Endothelial cell (in vitro differentiated cells): Measurements from ENCODE around the gene MACC1. TPM values are rescaled to one million over a fixed set of nuclear protein-coding genes. Genes with fewer than 3 reads are reported as not detected.

Experiments used
- DNase-seq: peaks from one replicate; pipeline ENCODE4 v3.0.0; 2021; ENCODE audit warnings: low spot score
- H3K27ac Mint-ChIP-seq: one replicate; pipeline ENCODE4 v1.8.0; 2021; ENCODE audit warnings: mixed read lengths, inconsistent platforms; ENCODE audit not compliant: unreplicated experiment
- H3K27me3 Mint-ChIP-seq: one replicate; pipeline ENCODE4 v1.8.0; 2021; ENCODE audit warnings: mild to moderate bottlenecking, moderate library complexity, mixed read lengths, inconsistent platforms; ENCODE audit not compliant: unreplicated experiment
- H3K36me3 Mint-ChIP-seq: one replicate; pipeline ENCODE4 v1.8.0; 2021; ENCODE audit warnings: mild to moderate bottlenecking, low read depth, mixed read lengths, inconsistent platforms; ENCODE audit not compliant: unreplicated experiment
- H3K4me1 Mint-ChIP-seq: one replicate; pipeline ENCODE4 v1.8.0; 2021; ENCODE audit warnings: mild to moderate bottlenecking, mixed read lengths, inconsistent platforms; ENCODE audit not compliant: unreplicated experiment
- H3K4me3 Mint-ChIP-seq: one replicate; pipeline ENCODE4 v1.8.0; 2021; ENCODE audit warnings: mild to moderate bottlenecking, mixed read lengths, inconsistent platforms; ENCODE audit not compliant: unreplicated experiment
- H3K9me3 Mint-ChIP-seq: one replicate; pipeline ENCODE4 v1.8.0; 2021; ENCODE audit warnings: mixed read lengths, inconsistent platforms; ENCODE audit not compliant: unreplicated experiment
- CTCF ChIP-seq: fragments of 200-600 bp; sonication (generic); IDR thresholded peaks from one replicate; pipeline ENCODE4 v1.5.0; 2021; ENCODE audit warnings: antibody characterized with exemption; ENCODE audit not compliant: unreplicated experiment
- total RNA-seq: library from RNA; stranded (reverse); fragmentation: NEBNext Ultra II Directional; extraction: Animal tissue kit (Norgen Biotek cat#: 25700); gene quantifications from one replicate; pipeline ENCODE4 v1.2.1, GENCODE V29; 2021; ENCODE audit not compliant: unreplicated experiment

MACC1 gene
- total RNA-seq, 1 donor from 2014 or later, result 0.69 TPM

GRCh38 chr7:20193873-20194272, 23.3 kb downstream of the MACC1 start:
- no peak overlapping the region for H3K4me3 Mint-ChIP-seq
- H3K4me1 Mint-ChIP-seq, result no peaks in the 10 kb centered on the region
- TF ChIP-seq CTCF, result no peak
- no peaks in the 10 kb centered on the region for H3K36me3 Mint-ChIP-seq
- H3K9me3 Mint-ChIP-seq, result no peaks in the 10 kb centered on the region
- no peak for DNase-seq
- no peaks in the 10 kb centered on the region for H3K27me3 Mint-ChIP-seq
- H3K27ac Mint-ChIP-seq, result no peak overlapping the region

GRCh38 chr7:20193242-20193777, 23.9 kb downstream of the MACC1 start:
- Mint-ChIP-seq H3K4me3 (no peak overlapping the region), H3K4me1 (no peaks in the 10 kb centered on the region), H3K36me3 (no peaks in the 10 kb centered on the region), H3K27ac (no peak overlapping the region), H3K27me3 (no peaks in the 10 kb centered on the region), H3K9me3 (no peaks in the 10 kb centered on the region)
- DNase-seq, result no peak
- TF ChIP-seq CTCF, result no peak

GRCh38 chr7:20191391-20191869, 25.8 kb downstream of the MACC1 start:
- Mint-ChIP-seq H3K9me3 (no peaks in the 10 kb centered on the region), H3K36me3 (no peaks in the 10 kb centered on the region), H3K4me3 (no peak overlapping the region), H3K4me1 (no peaks in the 10 kb centered on the region), H3K27me3 (no peaks in the 10 kb centered on the region), H3K27ac (no peak overlapping the region)
- no peak for DNase-seq
- TF ChIP-seq CTCF, result no peak

GRCh38 chr7:20190560-20191390, 26.4 kb downstream of the MACC1 start:
- Mint-ChIP-seq H3K4me1 (no peaks in the 10 kb centered on the region), H3K4me3 (no peak overlapping the region), H3K9me3 (no peaks in the 10 kb centered on the region), H3K36me3 (no peaks in the 10 kb centered on the region), H3K27me3 (no peaks in the 10 kb centered on the region), H3K27ac (no peak overlapping the region)
- no peak for DNase-seq
- TF ChIP-seq CTCF, result no peak

- Mint-ChIP-seq H3K36me3 (no peaks in the 10 kb centered on the region), H3K4me1 (no peaks in the 10 kb centered on the region), H3K4me3 (no peak overlapping the region), H3K9me3 (no peaks in the 10 kb centered on the region), H3K27ac (no peak overlapping the region), H3K27me3 (no peaks in the 10 kb centered on the region)
- no peak for DNase-seq
- no peak for TF ChIP-seq CTCF
Measured at GRCh38 chr7:20189852-20190251, 27.3 kb downstream of the MACC1 start.
